Kidney tubule cell (primary cell): ENCODE measurements around the gene ALG9.
"Not testable (repeated sequence)": the region's sequence is repeated elsewhere in the genome, so short reads cannot be mapped to it uniquely, and the experiment has no call there.

Source experiments
- DNase-seq: peaks from one replicate; pipeline ENCODE4 v3.0.0-alpha.2; 2018; ENCODE audit warnings: low spot score

Gene ALG9

DNA sequence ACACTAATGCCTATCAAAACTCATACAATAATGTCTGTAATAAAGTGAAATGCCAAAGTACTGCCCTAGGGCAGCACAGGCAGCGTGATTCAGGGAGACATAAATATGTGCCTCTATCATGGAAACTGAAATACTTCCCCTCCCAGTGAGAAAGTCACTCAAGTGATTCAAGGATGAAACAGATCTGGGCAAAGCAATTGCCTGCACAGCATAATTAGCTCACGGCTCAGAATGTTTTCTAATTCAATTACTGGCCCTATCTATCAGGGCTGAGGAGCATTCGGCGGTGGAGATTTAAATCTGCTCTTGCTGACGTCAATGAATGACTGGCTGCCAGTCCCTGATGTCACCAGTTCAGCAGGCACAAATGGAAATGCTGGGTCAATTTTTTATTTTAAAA, 77.5 kb downstream of the ALG9 start:
- peak; percentile 78 for DNase-seq

DNA sequence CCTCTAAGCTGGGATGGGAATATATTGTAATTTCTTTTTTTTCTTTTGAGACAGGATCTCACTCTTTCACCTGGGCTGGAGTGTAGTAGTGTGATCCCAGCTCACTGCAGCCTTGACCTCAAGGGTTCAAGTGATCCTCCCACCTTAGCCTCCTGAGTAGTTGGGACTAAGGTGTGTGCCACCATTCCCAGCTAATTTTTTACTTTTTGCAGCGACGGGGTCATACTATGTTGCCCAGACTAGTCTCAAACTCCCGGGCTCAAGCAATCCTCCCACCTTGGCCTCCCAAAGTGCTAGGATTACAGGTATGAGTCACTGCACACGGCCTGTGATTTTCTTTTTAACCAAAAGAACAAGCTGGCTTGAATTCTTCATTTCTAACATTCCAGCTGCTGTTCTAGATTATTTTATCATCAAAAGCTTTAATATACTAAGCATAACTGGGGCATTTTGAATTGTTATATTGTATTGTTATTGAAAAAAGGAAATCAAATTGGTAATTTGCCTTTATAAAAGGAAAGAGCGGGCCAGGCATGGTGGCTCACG, 78.4 kb downstream of the ALG9 start:
- no peak for DNase-seq

DNA sequence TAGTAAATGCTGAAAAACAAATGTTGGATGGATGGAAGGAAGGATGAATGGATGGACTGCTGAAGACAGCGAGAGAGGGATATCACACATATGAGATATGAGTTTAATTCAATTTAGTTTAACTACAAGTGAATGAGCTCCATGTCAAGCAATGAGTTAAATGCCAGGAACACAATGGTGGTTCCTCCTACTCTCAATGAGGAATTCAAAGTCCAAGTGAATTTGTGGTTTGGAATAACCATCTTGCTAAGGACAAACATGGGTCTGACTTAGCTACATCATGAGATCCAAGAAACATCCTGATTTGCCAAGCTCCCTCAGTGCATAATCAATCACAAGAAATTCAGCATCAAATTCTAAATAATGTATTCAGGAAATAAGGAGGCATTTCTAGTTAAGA, 79.1 kb downstream of the ALG9 start:
- DNase-seq = no peak

DNA sequence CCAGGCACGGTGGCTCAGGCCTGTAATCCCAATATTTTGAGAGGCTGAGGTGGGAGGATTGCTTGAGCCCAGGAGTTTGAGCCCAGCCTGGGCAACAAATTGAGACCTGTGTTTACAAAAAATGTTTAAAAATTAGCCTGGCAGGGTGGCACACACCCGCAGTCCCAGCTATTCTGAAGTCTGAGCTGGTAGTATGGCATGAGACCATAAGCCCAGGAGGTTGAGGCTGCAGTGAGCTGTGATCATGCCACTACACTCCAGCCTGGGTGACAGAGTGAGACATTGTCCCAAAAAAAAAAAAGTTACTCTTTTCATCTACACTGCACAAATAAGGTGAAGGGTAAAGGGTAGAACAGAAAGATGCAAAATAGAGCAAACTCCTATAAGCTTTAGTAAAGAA, 82.9 kb downstream of the ALG9 start:
- no peak for DNase-seq

DNA sequence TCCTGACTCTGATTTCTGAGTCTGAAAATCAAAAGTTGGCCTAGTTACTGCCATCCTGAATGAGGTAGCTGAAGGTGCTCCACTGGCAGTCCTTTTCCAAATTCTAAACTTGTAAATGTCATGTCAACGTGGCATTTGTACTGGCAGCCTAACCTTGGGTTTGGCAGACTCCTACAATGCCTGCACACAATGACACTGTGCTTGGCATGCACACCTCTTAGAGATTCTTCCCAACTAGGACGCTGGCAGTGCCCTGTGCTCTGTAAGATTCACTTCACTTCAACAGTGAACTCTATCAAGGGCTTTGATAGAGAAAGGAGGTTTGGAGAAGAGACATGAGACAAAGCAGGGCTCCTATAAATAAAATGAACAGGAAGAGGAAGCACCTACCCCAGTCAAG, 83.3 kb downstream of the ALG9 start:
- DNase-seq = no peak

DNA sequence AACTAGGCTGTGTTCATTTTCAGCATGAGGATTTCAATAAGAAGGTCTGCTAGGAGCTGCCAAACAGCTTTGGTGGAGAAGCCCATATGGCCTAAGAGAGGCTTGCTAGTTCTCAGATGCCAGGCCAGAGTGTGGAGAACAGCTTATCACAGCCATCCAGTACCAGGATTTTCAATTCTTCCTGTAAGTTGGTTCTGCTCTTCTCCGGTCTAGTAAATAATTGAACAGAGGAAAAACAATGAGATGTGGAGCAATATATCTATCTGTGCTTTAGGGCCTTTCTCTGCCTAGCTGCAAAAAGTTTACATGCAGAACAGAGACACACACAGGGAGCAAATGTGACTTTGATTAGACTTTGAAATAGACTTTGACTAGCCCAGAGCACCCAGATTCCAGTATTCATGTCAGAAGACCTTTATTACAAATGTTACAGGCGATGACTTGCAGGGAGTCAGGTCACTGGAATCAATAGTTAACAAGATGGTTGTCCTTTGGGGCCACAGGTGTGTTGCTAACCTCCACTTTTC, 85.4 kb downstream of the ALG9 start:
- no peak for DNase-seq

DNA sequence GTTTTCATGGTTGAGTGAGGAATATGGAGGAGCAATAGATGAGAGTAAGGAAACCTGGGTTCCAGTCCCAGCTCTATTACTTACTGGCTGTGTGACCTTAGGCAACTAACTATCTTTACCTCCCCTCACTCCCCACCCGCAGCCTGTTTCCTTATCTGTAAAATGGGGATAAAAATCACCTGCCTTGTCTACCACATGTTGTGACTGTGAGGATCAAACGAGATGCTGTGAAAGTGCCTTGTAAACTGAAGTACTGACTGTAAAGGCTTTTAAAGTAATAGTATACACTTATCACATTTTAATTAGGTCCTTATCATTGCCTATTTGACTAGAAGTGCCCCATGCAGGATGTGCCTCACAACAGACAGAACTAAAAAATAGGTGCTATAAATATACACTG, 86.3 kb downstream of the ALG9 start:
- DNase-seq = no peak

DNA sequence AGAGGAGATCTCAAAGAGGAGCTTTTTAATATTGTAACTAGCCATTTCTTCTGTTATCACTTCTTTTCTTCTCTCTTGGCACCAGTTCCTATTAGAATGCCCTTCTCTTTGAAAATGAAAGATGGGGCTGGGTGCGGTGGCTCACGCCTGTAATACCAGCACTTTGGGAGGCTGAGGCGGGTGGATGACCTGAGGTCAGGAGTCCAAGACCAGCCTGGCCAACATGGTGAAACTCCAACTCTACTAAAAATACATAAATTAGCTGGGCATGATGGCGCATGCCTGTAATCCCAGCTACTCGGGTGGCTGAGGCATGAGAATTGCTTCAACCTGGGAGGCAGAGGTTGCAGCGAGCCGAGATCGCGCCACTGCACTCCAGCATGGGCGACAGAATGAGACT, 87.1 kb downstream of the ALG9 start:
- DNase-seq = not testable (repeated sequence)

DNA sequence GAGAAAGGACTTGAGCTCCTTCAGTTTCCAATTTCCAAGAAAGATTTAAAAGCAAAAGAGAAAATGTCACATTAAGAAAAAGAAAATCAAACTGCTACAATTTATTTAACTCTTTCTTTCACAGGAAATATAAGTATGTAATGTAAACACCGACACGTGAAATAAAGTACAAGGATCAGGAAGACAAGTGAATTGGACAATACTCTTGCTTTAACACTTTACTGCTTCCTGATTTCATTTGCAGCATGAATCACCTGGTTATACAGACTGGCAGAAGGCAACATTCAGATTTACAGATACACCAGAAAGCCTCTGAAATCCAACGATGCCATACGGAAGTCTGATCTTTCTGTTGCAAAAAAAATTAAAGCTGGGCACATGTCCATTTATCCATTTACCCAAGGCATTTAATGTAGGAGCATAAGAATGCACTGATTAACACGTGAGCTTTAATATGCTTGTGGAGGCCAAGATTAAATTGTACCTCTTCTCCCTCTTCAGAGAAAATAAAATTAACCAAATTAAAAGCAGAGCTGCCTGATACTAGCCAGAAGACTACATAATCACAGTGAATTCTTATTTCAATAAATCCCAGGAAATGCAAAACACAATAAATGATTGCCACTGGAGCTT, 89.2 kb downstream of the ALG9 start:
- no peak for DNase-seq

DNA sequence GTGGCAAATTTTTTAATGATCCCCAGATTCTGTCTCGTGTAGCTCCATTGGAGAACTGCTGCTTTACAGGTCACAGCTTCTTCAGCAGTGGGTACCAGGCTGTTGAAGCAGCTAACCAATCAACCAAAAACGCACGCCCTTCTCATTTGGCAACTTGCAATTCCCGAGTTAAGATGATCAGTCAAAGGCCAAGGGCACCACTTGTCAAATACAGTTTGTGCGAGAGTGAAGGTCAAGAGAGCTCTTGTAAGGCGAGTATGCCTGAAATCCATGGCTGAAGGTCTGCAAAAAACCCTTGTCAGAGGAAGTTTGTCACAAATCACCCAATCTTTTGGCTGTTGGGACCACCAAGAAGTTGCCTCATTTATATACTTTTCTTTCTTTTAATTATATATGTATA, 92.3 kb downstream of the ALG9 start:
- no peak for DNase-seq

DNA sequence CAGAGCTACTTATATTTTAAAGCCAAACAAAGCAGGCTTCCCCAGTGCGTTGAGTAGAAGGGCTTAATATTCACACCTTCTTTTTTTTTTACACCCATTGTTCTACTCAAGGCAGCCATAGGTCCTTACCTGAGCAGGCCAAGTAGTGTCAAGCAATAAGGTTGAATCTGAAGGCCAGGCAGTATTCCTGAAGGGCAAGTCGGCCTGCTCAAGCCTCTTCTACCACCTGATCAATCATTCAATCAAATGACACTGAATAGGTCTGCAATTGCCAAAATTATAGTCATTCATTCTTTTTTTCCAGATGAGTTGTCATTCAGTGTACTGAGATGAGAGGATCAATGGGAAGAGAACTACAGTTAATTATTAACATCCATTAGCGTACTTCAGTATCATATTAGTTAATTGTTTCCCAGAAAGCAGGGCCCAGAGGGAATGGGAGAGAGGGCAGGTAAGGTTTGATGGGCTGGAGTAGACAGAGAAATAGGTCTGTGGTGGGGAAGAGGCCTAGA, 93.3 kb downstream of the ALG9 start:
- peak; percentile 55 for DNase-seq

DNA sequence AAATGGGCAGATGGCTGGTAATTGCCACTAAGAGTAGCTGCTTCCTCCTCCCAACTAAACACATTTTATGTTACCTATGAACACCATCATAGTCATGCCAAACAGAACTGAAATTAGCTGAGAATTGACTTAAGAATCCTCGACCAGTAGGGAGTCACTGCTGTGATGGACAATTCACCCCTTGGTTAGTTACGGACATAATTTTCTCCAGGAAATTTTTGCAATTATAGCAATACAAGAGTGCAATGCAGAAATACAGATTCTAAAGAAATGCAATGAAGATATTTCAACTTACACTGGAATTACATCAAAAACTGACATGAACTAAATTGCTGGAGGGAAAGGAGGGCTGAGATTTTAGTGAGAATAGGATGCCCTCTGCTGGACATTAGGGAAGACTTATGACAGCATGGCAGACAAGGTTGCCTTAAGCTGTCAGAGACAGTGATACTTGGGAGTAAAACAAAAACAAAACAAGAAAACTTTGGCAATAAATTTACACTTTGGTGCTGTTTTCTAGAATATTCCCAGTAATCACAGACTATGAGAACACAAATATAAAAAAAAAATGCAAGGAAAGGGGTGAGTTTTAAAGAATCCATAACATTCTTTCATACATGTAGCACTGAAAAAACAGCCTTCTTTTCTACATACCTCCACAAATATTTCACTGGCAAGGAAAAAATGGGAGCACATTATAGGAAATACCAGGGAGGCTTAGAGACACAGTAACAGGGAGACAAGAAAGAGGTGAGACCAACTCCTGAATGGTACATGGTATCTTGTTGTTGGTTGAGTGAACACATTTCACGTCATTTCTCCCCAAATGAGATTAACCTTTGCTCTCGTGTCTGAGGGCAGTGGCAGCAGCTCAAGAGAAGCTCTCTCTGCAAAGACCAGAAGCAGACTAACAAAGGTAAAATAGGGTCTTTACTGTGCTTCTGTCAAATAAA, 94.0 kb downstream of the ALG9 start:
- DNase-seq = peak; percentile 75

DNA sequence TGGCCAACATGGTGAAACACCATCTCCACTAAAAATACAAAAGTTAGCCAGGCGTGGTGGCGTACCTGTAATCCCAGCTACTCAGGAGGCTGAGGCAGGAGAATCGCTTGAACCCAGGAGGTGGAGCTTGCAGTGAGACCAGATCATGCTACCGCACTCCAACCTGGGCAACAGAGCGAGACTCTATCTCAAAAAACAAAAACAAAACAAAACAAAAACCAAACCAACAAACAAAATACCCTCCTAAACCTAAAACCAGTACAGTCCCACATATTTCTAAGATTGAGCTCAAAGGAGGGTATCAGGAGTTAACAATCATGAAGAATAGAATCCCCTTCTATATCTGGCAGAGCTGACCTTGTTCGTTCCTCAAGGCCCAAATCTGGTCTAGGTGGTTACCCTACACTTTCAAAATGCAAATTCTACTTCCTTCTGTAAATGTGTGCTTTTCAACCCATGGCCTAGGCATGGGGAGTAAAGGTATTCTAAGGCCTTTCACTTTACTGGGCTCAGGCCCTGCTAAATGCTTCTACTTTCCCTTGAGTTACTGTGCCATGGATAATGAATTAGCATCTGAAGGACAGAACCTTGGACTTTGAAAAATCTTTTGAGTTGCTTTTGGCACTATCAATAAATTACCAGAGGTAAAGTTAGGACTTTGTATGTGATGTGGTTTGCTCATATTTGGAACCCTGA, 94.8 kb downstream of the ALG9 start:
- no peak for DNase-seq

DNA sequence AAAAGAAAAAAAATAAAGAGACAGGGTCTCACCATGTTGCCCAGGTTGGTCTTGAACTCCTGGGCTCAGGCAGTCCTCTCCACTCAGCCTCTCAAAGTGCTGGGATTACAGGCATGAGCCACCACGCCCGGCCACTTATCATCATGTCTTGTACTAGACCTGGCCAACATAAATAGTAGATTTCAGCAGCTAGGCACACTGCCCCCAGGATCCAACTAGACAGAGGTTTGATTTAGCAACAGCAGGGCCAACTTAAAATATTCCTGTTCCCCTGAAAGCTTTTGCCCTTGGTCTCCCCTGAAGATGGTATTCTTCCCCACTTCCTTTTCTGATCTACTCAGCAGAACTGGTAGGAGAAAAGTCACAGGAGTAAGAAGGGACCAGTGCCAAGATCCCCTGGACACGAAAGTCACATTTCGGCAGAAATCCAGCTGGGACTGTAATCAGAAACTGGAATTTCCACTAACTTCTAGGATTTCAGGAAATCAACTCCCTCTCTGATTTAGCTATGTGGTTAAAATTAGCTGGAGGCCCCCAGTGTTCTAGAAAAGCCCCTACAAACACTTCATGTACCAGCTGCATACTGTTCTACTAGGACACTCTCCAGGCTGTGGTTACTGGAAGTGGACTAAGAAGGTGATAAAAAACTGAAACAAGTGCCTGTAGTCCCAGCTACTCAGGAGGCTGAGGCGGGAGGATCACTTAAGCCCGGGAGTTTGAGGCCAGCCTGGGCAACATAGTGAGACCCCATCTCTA, 96.2 kb downstream of the ALG9 start:
- no peak for DNase-seq

DNA sequence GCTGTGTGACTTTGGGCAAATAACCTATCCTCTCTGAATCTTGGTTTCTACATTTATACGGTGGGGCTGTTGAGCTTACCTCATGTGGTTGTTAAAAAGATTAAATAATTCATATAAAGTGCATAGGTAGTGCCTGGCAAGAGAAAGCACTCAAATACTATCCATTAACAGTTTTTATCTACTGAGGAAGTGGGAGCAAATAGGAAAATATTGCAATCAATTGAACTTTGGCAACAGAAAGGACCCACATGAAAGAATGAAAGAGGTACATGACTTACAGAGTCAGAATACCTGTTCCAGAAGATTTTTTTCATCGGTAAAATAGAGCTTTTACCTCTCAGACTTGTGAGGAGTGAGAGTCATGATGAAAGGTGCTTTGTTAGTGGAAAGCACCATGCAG, 98.8 kb downstream of the ALG9 start:
- DNase-seq = no peak

DNA sequence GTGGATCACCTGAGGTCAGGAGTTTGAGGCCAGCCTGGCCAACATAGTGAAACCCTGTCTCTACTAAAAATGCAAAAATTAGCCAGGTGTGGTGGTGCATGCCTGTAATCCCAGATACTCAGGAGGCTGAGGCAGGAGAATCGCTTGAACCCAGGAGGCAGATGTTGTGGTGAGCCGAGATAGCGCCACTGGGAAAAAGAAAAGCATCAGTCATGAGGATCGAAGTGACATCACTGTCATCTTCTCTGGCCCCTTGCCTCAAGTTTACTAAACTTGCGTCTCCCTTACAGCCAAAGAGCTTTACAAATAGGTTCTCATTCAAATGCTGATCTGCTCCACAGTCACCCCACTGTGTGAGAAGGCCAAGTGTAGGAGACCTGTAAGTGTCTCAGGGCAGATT, 100.2 kb downstream of the ALG9 start:
- not testable (repeated sequence) for DNase-seq

DNA sequence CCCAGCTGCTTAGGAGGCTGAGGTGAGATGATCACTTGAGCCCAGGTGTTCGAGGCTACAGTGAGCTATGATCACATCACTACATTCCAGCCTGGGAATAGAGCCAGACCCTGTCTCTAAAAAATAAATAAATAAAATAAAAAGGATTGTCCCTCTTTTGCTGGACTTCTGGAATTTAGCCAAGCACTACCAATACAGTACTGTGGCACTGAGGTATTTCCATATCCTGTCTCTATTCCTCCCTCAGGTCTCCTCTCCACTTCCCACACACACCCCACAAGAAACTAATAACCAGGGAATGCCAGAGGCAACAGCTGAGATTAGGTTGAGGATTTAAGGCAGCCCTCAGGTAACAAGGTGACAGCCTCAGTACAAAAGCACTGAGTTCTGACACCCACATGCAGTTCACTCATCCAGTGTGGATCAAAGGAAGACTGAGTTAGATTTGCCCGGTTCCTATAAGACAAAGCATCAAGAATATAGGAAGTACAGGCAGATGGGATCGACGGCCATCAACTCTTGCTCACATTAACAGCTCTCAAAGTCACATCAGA, 100.7 kb downstream of the ALG9 start:
- DNase-seq = peak; percentile 20

DNA sequence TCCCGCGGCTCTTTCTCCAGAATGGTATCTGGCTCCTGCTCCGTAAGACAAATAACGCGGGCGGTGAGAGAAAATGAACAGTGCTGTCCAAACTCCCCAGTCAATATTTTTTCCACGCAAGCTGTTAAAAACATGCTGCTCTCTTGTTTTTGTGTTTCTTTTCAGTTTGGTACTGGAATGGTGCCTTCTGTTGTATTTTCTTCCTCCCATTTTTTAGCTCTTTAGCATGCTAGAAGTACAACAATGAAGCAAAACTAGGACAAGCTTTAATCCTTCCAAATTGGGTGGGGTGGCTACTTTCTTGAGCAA, 104.6 kb downstream of the ALG9 start:
- no peak for DNase-seq

DNA sequence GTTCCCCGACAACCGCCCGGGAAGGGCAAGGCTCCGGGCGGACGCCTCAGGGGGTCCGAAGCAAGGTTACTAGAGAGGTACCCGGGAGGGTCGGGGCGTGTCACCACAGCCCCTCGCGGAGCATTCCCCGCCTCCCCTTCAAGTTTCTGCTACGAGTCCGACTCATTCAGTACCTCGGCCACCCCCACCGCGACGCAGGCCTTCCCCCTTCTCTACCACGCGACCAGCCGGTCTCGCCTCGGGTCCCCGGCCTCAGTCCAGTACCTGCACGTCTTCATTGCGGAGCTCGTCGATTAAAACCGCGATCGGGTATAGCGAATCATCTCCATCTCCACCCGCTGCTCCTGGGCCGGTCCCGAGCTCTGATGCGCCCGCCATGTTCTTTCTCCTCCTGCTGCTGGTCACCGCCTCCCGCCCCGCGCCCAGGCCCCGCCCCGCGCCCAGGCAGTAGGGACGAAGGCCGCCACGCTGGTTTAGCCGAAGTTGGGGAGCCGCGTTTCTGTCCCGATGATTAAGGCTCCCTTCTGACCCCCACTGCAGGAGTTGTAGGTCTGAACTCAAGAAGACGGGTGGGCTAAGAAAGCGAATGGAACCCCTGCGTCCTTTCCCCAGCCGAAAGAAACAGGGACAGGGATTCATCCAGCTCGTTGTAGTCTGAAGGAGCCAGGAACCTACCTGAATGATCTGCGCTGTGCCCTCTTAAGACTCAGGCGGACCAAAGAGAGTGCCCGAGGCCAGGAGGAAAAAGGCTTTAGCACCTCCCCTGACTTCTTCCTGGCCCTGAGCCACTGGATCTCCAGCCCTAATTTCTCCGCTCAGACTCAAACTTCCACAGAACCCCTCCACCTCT, 105.2 kb downstream of the ALG9 start, which contains the start of gene PPP2R1B:
Gene PPP2R1B, minus strand, starts transcription at position 406 of the 850 bp plus-strand sequence. Its CDS starts 28 bp downstream, at position 378.
- DNase-seq = peak; percentile 83

DNA sequence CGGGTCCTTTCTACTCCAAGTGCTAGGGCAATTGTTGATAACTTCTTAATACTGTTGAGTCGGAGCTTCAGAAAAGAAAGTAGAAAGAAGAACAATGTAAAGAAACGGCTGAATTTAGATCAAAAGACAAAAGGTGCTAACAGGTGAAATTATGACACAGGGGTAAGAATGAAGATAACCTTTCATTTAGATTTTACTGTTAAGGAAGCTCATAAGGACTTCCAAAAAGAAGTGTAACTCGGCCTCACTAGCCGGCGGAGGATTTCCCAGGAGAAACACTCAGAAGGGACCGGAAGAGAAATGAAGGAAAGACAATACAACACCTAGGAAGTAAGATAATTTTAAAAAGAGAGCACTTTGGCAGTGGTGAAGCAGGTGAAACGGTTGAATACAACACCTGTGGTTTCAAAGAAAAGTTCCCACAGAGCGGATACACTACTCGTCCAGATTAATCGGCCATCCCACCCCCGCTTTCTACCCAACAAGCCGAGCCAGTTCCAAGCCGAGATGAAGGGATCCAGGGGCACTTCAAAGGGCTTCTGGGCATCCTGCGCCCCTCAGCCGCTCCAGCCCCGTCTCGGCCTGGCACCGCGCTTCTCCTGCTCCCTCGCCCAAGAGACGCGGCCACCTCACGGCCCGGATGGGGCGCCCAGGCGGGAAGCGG, 105.9 kb downstream of the ALG9 start:
- peak; percentile 32 for DNase-seq
